GM12878 (cell line): Measurements from ENCODE around the gene EPHB1. TPM values are rescaled to one million over a fixed set of nuclear protein-coding genes. Genes with fewer than 3 reads are reported as not detected.

Source experiments
- ATAC-seq: fragments of 200-7000 bp; cut with Tn5 transposase; 3 replicates; pipeline ENCODE4 v1.9.1; 2020; ENCODE audit warnings: mild to moderate bottlenecking, moderate library complexity
- BruUV-seq: library from RNA; stranded (reverse); fragments of 400-500 nt; replicated peaks from 2 replicates; lab custom pipeline; 2021; lab: Mats Ljungman, UMichigan
- CTCF ChIA-PET: fragments of 300-600 bp; sonication (Branson Sonifier 250); formaldehyde crosslinking; extraction: SDS; loops from one replicate; lab custom pipeline; 2021; ENCODE audit warnings: inconsistent platforms; lab: Yijun Ruan, JAX
- POLR2A ChIA-PET: fragments of 350-600 bp; formaldehyde crosslinking; extraction: SDS; loops from one replicate; lab custom pipeline; 2021; ENCODE audit warnings: inconsistent platforms; lab: Charles Lee
- RAD21 ChIA-PET: fragments of 300-600 bp; sonication (Branson Sonifier 250); formaldehyde crosslinking; loops from one replicate; lab custom pipeline; 2023; ENCODE audit warnings: antibody characterized with exemption; ENCODE audit not compliant: unreplicated experiment; lab: Charles Lee
- SMC1A ChIA-PET: fragments of 300-600 bp; sonication (Branson Sonifier 250); formaldehyde crosslinking; loops from one replicate; lab custom pipeline; 2023; ENCODE audit not compliant: unreplicated experiment, uncharacterized antibody; lab: Charles Lee
- DNase-seq: peaks from one replicate; pipeline ENCODE4 v3.0.0-alpha.2; 2011; ENCODE audit warnings: low read depth, low spot score
- FAIRE-seq: peaks from 3 replicates; lab custom pipeline; 2011; peaks lifted over from hg19 to GRCh38; lab: Jason Lieb, UNC
- H2AFZ ChIP-seq: 2 replicates; pipeline ENCODE4 v1.6.0; 2011; ENCODE audit warnings: low read depth, low read length, control low read depth; ENCODE audit not compliant: control insufficient read depth
- H3K27ac ChIP-seq: 2 replicates; pipeline ENCODE4 v1.5.1; 2011; ENCODE audit warnings: control low read depth; ENCODE audit not compliant: control insufficient read depth, insufficient read depth
- H3K27me3 ChIP-seq, 2 experiments: replicated peaks in 1 of 2; 2 replicates each; pipeline versions ENCODE4 v1.6.0 to v1.6.1; 2011; ENCODE audit warnings: low read length in 1 of 2; ENCODE audit not compliant: control insufficient read depth in 2 of 2, insufficient read depth in 2 of 2
- H3K36me3 ChIP-seq, 2 experiments: 2 replicates each; pipeline ENCODE4 v1.5.1; 2011; ENCODE audit warnings: low read length in 1 of 2; ENCODE audit not compliant: control insufficient read depth in 2 of 2, insufficient read depth in 2 of 2
- H3K4me1 ChIP-seq: 2 replicates; pipeline ENCODE4 v1.6.1; 2011; ENCODE audit warnings: mild to moderate bottlenecking, low read length, moderate library complexity, mixed read lengths; ENCODE audit not compliant: control insufficient read depth, insufficient read depth
- H3K4me2 ChIP-seq: 2 replicates; pipeline ENCODE4 v1.6.0; 2011; ENCODE audit warnings: control low read depth; ENCODE audit not compliant: control insufficient read depth, insufficient read depth
- H3K4me3 ChIP-seq: fragments of 200-600 bp; sonication (generic); 2 replicates; pipeline ENCODE4 v1.5.1; 2016
- H3K79me2 ChIP-seq: 2 replicates; pipeline ENCODE4 v1.6.0; 2011; ENCODE audit warnings: low read length; ENCODE audit not compliant: control insufficient read depth, insufficient read depth
- H3K9ac ChIP-seq: 2 replicates; pipeline ENCODE4 v1.8.0; 2011; ENCODE audit warnings: low read length, control low read depth, mixed read lengths; ENCODE audit not compliant: control insufficient read depth, insufficient read depth
- H3K9me3 ChIP-seq: replicated peaks from 3 replicates; pipeline ENCODE4 v1.5.1; 2011; ENCODE audit warnings: mild to moderate bottlenecking, low read length; ENCODE audit not compliant: control insufficient read depth, insufficient read depth
- H4K20me1 ChIP-seq: 2 replicates; pipeline ENCODE4 v1.6.0; 2011; ENCODE audit not compliant: control insufficient read depth, insufficient read depth
- BCL3 ChIP-seq: IDR thresholded peaks from 2 replicates; pipeline ENCODE4 v1.6.1; 2011; ENCODE audit warnings: borderline replicate concordance, low read depth, mild to moderate bottlenecking, moderate library complexity, low read length; ENCODE audit not compliant: insufficient read depth, poor library complexity, severe bottlenecking
- FOXK2 ChIP-seq: fragments of 450-650 bp; IDR thresholded peaks from 2 replicates; pipeline ENCODE4 v1.6.1; 2017; ENCODE audit warnings: mild to moderate bottlenecking, moderate library complexity
- IKZF1 ChIP-seq: fragments of 450-650 bp; conservative IDR thresholded peaks from 2 replicates; pipeline ENCODE4 v1.6.1; 2017; ENCODE audit warnings: antibody characterized with exemption, mild to moderate bottlenecking
- SIN3A ChIP-seq: IDR thresholded peaks from 2 replicates; pipeline ENCODE4 v1.6.1; 2012; ENCODE audit warnings: low read depth, low read length, improper control_type of control experiment
- USF1 ChIP-seq: IDR thresholded peaks from 2 replicates; pipeline ENCODE4 v1.6.1; 2011; ENCODE audit warnings: borderline replicate concordance, low read depth, mild to moderate bottlenecking, moderate library complexity, mixed read lengths, low read length; ENCODE audit not compliant: insufficient read depth; ENCODE audit errors: extremely low read length
- WGBS: methylation state at CpG from one replicate; pipeline ENCODE4 v1.1.6; 2016; ENCODE audit warnings: low lambda C conversion rate; ENCODE audit not compliant: insufficient replicate concordance, insufficient coverage; ENCODE audit errors: missing lambda C conversion rate; 5-methylcytosine and 5-hydroxymethylcytosine counted together
- in situ Hi-C: fragments of 300-500 bp; cut with MboI; formaldehyde crosslinking; loops from 9 replicates; pipeline ENCODE4 v1.14.3; 2018; ENCODE audit warnings: mixed read lengths
- intact Hi-C: fragments of 100-400 bp; cut with micrococcal nuclease; formaldehyde crosslinking; loops from one replicate; pipeline ENCODE4 v1.14.2; 2022; ENCODE audit not compliant: unreplicated experiment
- polyA plus RNA-seq, 11 experiments: library from polyadenylated mRNA; depleted of rRNA in 4 of 11; unstranded in 6 of 11; stranded (reverse) in 5 of 11; fragments of >200 nt; fragmentation: Nextera tagmentation in 4 of 11; fragmentation: Illumina TruSeq in 1 of 11; extraction: Ambion mirVana in 4 of 11; extraction: Trizol in 1 of 11; gene quantifications; 1 replicate in 1 of 11; 2 replicates in 10 of 11; pipeline versions ENCODE4 v1.2.1 to v1.2.3, GENCODE V29; 2011 to 2016; ENCODE audit warnings: inconsistent platforms in 2 of 11, missing spikeins in 2 of 11, low read depth in 1 of 11
- total RNA-seq, 4 experiments: library from RNA; depleted of rRNA in 3 of 4; stranded (reverse); fragments of >200 nt in 3 of 4; fragmentation: Illumina TruSeq in 1 of 4; extraction: Trizol in 1 of 4; gene quantifications; 2 replicates each; pipeline versions ENCODE4 v1.2.1 to v1.2.3, GENCODE V29; 2013 to 2021
- TF ChIP-seq, protein P1 (sequence below): fragments of 450-650 bp; formaldehyde crosslinking; IDR thresholded peaks from 2 replicates; pipeline ENCODE4 v1.4.0; 2022; ENCODE audit warnings: mild to moderate bottlenecking, moderate library complexity

Gene EPHB1
- total and polyA plus RNA-seq, 10 of the 15 experiments (the other 5 are each of a cell fraction or from before 2014, with no cell fraction given): 0.33 to 23.8 (median 1.2) TPM

GRCh38 chr3:134860141-134860540 lies 65.1 kb downstream of the EPHB1 start:
- Histone ChIP-seq H3K27ac (no peak overlapping the region), H4K20me1 (no peaks in the 10 kb centered on the region), H3K4me2 (no peak overlapping the region), H3K27me3 (no peaks in the 10 kb centered on the region), H2AFZ (no peak overlapping the region), H3K4me1 (peaks cover 11% of the 10 kb centered on the region), H3K4me3 (no peak overlapping the region), H3K9me3 (no peaks in the 10 kb centered on the region), H3K36me3 (no peaks in the 10 kb centered on the region; a peak in 2 of 4 replicates), H3K9ac (no peak overlapping the region), H3K79me2 (peaks cover 3% of the 10 kb centered on the region)
- intact Hi-C loops (no loop called here), in situ Hi-C loops (no loop called here)
- no peak for FAIRE-seq
- WGBS: 84% methylated on average over 5 of the region's 5 CpGs
- ChIA-PET CTCF (interaction anchor here (2.2 kb wide), 1 partner anchor 27 kb away, joined by 6 read pairs; no protein-coding TSS in a partner anchor), SMC1A (interaction anchor here (1.1 to 1.4 kb wide), 3 partner anchors 10 to 56 kb away, joined by 3 read pairs; no protein-coding TSS in a partner anchor), RAD21 (no interaction called here), POLR2A (no interaction called here)
- ATAC-seq: no peak
- no peak for DNase-seq
- no peak for TF ChIP-seq BCL3
- TF ChIP-seq FOXK2: no peak
- TF ChIP-seq SIN3A: no peak
- no peak for TF ChIP-seq IKZF1
- TF ChIP-seq, protein P1, sequence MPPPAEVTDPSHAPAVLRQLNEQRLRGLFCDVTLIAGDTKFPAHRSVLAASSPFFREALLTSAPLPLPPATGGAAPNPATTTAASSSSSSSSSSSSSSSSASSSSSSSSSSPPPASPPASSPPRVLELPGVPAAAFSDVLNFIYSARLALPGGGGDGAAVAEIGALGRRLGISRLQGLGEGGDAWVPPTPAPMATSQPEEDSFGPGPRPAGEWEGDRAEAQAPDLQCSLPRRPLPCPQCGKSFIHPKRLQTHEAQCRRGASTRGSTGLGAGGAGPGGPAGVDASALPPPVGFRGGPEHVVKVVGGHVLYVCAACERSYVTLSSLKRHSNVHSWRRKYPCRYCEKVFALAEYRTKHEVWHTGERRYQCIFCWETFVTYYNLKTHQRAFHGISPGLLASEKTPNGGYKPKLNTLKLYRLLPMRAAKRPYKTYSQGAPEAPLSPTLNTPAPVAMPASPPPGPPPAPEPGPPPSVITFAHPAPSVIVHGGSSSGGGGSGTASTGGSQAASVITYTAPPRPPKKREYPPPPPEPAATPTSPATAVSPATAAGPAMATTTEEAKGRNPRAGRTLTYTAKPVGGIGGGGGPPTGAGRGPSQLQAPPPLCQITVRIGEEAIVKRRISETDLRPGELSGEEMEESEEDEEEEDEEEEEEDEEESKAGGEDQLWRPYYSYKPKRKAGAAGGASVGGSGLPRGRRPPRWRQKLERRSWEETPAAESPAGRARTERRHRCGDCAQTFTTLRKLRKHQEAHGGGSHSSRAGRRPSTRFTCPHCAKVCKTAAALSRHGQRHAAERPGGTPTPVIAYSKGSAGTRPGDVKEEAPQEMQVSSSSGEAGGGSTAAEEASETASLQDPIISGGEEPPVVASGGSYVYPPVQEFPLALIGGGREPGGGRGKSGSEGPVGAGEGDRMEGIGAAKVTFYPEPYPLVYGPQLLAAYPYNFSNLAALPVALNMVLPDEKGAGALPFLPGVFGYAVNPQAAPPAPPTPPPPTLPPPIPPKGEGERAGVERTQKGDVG (CRISPR knock-in tag): no peak
- TF ChIP-seq USF1: no peak
- no TSS peak for BruUV-seq
